C4-2B (cell line): ENCODE data around the gene SYT1.

Experiments
- ZFX ChIP-seq: fragments of 450-650 bp; IDR thresholded peaks from 2 replicates; pipeline ENCODE4 v1.6.1; 2017
- TF ChIP-seq, protein P1 (sequence below): fragments of 450-650 bp; conservative IDR thresholded peaks from 2 replicates; pipeline ENCODE4 v1.5.1; 2017; ENCODE audit warnings: mild to moderate bottlenecking

DNA sequence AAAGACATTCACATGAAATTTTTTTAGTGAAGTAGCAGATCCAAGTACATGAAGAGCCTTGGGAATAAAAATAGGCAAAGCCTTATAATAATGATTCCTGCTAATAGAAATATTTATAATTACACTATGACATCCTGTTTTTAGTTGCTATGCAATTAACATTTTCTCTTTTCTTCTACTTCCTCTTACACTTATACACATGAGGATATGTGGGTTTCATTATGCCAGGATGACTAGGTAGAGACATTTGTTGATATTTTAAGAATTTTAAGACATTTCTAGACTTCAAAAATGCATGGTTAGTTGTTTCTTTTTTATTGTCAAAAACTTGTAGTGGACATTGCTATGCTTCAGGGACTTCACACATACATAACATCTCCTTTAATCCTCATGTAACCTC, 326.8 kb downstream of the SYT1 start:
- TF ChIP-seq, protein P1, sequence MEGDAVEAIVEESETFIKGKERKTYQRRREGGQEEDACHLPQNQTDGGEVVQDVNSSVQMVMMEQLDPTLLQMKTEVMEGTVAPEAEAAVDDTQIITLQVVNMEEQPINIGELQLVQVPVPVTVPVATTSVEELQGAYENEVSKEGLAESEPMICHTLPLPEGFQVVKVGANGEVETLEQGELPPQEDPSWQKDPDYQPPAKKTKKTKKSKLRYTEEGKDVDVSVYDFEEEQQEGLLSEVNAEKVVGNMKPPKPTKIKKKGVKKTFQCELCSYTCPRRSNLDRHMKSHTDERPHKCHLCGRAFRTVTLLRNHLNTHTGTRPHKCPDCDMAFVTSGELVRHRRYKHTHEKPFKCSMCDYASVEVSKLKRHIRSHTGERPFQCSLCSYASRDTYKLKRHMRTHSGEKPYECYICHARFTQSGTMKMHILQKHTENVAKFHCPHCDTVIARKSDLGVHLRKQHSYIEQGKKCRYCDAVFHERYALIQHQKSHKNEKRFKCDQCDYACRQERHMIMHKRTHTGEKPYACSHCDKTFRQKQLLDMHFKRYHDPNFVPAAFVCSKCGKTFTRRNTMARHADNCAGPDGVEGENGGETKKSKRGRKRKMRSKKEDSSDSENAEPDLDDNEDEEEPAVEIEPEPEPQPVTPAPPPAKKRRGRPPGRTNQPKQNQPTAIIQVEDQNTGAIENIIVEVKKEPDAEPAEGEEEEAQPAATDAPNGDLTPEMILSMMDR = no peak
- TF ChIP-seq ZFX = no peak
